Stomach smooth muscle (tissue), 2 donors: ENCODE data around the gene ZNF227.
"Not testable (repeated sequence)": the region's sequence is repeated elsewhere in the genome, so short reads cannot be mapped to it uniquely, and the experiment has no call there.

Experiments used
- H3K27ac ChIP-seq: one replicate; pipeline ENCODE4 v1.7.0; 2013; ENCODE audit warnings: mild to moderate bottlenecking, low read length, inconsistent platforms
- H3K27me3 ChIP-seq, 2 donors: one replicate each; pipeline ENCODE4 v1.7.0; 2013; ENCODE audit warnings: low read length in 2 of 2; ENCODE audit not compliant: insufficient read depth in 2 of 2, control insufficient read depth in 1 of 2
- H3K36me3 ChIP-seq, 2 donors: one replicate each; pipeline ENCODE4 v1.7.0; 2013; ENCODE audit warnings: low read length in 2 of 2; ENCODE audit not compliant: control insufficient read depth in 2 of 2, insufficient read depth in 2 of 2
- H3K4me1 ChIP-seq: one replicate; pipeline ENCODE4 v1.7.0; 2013; ENCODE audit warnings: low read length; ENCODE audit not compliant: control insufficient read depth, insufficient read depth
- H3K4me3 ChIP-seq, 2 donors: one replicate each; pipeline ENCODE4 v1.7.0; 2013; ENCODE audit warnings: low read length in 2 of 2
- H3K9ac ChIP-seq, 2 donors: one replicate each; pipeline ENCODE4 v1.7.0; 2013; ENCODE audit warnings: low read length in 2 of 2, mild to moderate bottlenecking in 1 of 2
- H3K9me3 ChIP-seq, 2 donors: one replicate each; pipeline ENCODE4 v1.7.0; 2013; ENCODE audit warnings: low read length in 2 of 2; ENCODE audit not compliant: control insufficient read depth in 2 of 2
- donor health status: healthy.
- donor health status: Pancreatic carcinoma.

Gene ZNF227

GRCh38 chr19:44232867-44233266 is 20.5 kb downstream of the ZNF227 start:
- H3K4me3 ChIP-seq = no peak overlapping the region
- no peak overlapping the region for H3K9ac ChIP-seq
- H3K27ac ChIP-seq = no peak overlapping the region
- no peaks in the 10 kb centered on the region for H3K4me1 ChIP-seq
- peaks cover 36 to 42% of the 10 kb centered on the region in 2 donors for H3K9me3 ChIP-seq
- peaks cover 72 to 75% of the 10 kb centered on the region in 2 donors for H3K36me3 ChIP-seq
- H3K27me3 ChIP-seq = no peaks in the 10 kb centered on the region

- Histone ChIP-seq H3K27me3 (no peaks in the 10 kb centered on the region), H3K36me3 (peaks cover 46 to 53% of the 10 kb centered on the region in 2 donors), H3K4me1 (no peaks in the 10 kb centered on the region), H3K9ac (no peak overlapping the region), H3K9me3 (peaks cover 31 to 40% of the 10 kb centered on the region in 2 donors), H3K27ac (no peak overlapping the region), H3K4me3 (peak overlapping the region in 1 of 2 donors; percentile 3)
Measured at GRCh38 chr19:44236384-44236783, 24.1 kb downstream of the ZNF227 start.

- not testable (repeated sequence) for H3K4me3 ChIP-seq, H3K9ac ChIP-seq, H3K27ac ChIP-seq, H3K36me3 ChIP-seq, H3K27me3 ChIP-seq, H3K4me1 ChIP-seq
- H3K9me3 ChIP-seq = peaks cover 22 to 37% of the 10 kb centered on the region in 2 donors
Measured at GRCh38 chr19:44252332-44252731, 40.0 kb downstream of the ZNF227 start.

DNA sequence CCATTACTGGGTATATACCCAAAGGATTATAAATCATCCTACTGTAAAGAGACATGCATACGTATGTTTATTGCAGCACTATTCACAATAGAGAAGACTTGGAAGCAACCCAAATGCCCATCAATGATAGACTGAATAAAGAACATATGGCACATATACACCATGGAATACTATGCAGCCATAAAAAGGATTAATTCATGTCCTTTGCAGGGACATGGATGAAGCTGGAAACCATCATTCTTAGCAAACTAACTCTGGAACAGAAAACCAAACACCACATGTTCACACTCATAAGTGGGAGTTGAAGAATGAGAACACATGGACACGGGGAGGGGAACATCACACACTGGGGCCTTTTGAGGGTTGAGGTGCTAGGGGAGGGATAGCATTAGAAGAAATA is 41.1 kb downstream of the ZNF227 start:
- not testable (repeated sequence) for H3K9ac ChIP-seq, H3K27ac ChIP-seq, H3K36me3 ChIP-seq, H3K4me1 ChIP-seq, H3K27me3 ChIP-seq, H3K4me3 ChIP-seq
- H3K9me3 ChIP-seq = peaks cover 21 to 31% of the 10 kb centered on the region in 2 donors

GRCh38 chr19:44254496-44254895 is 42.2 kb downstream of the ZNF227 start:
- no peak overlapping the region for H3K4me3 ChIP-seq
- no peaks in the 10 kb centered on the region for H3K4me1 ChIP-seq
- peaks cover 13 to 25% of the 10 kb centered on the region in 2 donors for H3K9me3 ChIP-seq
- H3K9ac ChIP-seq = no peak overlapping the region
- H3K36me3 ChIP-seq = no peaks in the 10 kb centered on the region
- no peak overlapping the region for H3K27ac ChIP-seq
- H3K27me3 ChIP-seq = no peaks in the 10 kb centered on the region

DNA sequence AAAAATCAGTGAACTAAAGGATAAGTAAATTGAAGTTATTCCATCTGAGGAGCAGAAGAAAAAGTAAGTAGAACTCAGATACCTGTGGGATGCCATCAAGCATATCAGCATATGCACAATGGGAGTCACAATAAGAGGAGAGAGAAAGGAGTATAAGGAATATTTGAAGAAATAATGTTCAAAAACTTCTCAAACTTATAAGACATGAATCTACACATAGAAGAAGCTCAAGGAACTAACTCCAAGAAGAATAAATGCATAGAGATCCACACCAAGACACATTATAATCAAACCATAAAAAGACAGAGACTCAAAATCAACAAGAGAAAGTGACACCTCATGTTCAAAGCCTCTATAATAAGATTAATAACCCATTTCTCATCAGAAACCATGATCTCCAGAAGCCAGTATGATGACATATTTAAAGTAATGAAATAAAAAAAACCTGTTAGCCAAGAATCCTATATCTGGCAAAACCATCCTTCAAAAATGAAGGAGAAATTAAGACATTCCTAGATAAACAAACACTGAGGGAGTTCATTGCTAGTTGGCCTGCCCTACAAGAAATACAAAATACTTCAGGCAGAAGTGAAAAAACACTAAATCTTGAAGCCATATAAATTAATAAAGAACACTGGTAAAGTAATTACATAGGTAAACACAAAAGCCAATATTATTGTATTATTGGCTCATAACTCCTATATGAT is 43.5 kb downstream of the ZNF227 start:
- Histone ChIP-seq H3K27ac (no peak overlapping the region), H3K9ac (no peak overlapping the region), H3K4me3 (peak overlapping the region in 1 of 2 donors; percentile 1), H3K36me3 (no peaks in the 10 kb centered on the region), H3K9me3 (peaks cover 13 to 33% of the 10 kb centered on the region in 2 donors), H3K4me1 (no peaks in the 10 kb centered on the region), H3K27me3 (no peaks in the 10 kb centered on the region)

- Histone ChIP-seq H3K9ac (no peak overlapping the region), H3K9me3 (peaks cover 10 to 37% of the 10 kb centered on the region in 2 donors), H3K27ac (no peak overlapping the region), H3K36me3 (no peaks in the 10 kb centered on the region), H3K27me3 (no peaks in the 10 kb centered on the region), H3K4me1 (no peaks in the 10 kb centered on the region), H3K4me3 (no peak overlapping the region)
Measured at GRCh38 chr19:44258136-44258535, 45.8 kb downstream of the ZNF227 start.

GRCh38 chr19:44258835-44259413 is 46.6 kb downstream of the ZNF227 start:
- H3K4me3 ChIP-seq = no peak overlapping the region
- peaks cover 9 to 37% of the 10 kb centered on the region in 2 donors for H3K9me3 ChIP-seq
- H3K9ac ChIP-seq = no peak overlapping the region
- H3K36me3 ChIP-seq = no peaks in the 10 kb centered on the region
- H3K27me3 ChIP-seq = no peaks in the 10 kb centered on the region
- H3K27ac ChIP-seq = no peak overlapping the region
- no peaks in the 10 kb centered on the region for H3K4me1 ChIP-seq

GRCh38 chr19:44260343-44260681 is 48.0 kb downstream of the ZNF227 start:
- Histone ChIP-seq H3K9ac (peak overlapping the region in 1 of 2 donors; percentile 30), H3K4me3 (peak overlapping the region in 1 of 2 donors; percentile 73), H3K36me3 (no peaks in the 10 kb centered on the region), H3K9me3 (peaks cover 3 to 33% of the 10 kb centered on the region in 2 donors), H3K27me3 (no peaks in the 10 kb centered on the region), H3K4me1 (no peaks in the 10 kb centered on the region), H3K27ac (peak overlapping the region; percentile 4)

DNA sequence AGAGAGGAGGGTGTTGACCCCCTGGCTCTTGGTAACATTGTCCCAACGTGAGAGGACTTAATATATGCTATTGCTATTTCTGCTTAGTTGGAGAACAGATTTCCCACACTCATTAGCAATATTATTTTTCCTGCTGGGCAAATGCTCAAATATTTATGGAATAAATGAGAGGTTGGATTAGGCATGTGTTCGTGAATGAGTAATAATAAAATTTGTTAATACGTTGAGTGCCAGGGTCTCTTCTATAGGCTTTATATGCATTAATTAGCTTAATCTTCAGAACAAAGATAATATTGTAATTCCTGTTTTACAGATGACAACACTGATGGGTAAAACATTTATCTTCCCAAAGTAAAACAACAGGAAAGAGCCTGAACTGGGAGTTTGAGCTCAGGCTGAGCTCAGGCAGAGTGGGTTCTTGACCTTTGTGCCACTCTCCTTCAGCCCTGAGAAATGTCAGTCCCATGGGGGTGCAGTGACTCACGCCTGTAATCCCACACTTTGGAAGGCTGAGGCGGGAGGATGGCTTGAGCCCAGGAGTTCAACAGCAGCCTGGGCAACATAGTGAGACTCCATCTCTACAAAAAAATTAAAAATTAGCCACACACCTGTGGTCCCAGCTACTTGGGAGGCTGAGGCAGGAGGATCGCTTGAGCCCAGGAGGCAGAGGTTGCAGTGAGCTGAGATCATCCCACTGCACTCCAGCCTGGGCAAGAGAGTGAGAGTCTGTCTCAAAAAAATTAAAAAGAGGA is 48.5 kb downstream of the ZNF227 start:
- H3K9ac ChIP-seq = no peak overlapping the region
- H3K27ac ChIP-seq = no peak overlapping the region
- H3K4me1 ChIP-seq = no peaks in the 10 kb centered on the region
- H3K36me3 ChIP-seq = peaks cover under 1% of the 10 kb centered on the region in 2 donors
- H3K4me3 ChIP-seq = peak overlapping the region in 1 of 2 donors; percentile 73
- no peaks in the 10 kb centered on the region for H3K27me3 ChIP-seq
- H3K9me3 ChIP-seq = peaks cover 3 to 28% of the 10 kb centered on the region in 2 donors
